ENCODE results near the gene TAS1R1. TPM values are rescaled to one million over a fixed set of nuclear protein-coding genes. Genes with fewer than 3 reads are reported as not detected.
"Not testable (repeated sequence)": the region's sequence is repeated elsewhere in the genome, so short reads cannot be mapped to it uniquely, and the experiment has no call there.

The TAS1R1 gene
- total RNA-seq, 1 donor from 2014 or later, result not detected

DNA sequence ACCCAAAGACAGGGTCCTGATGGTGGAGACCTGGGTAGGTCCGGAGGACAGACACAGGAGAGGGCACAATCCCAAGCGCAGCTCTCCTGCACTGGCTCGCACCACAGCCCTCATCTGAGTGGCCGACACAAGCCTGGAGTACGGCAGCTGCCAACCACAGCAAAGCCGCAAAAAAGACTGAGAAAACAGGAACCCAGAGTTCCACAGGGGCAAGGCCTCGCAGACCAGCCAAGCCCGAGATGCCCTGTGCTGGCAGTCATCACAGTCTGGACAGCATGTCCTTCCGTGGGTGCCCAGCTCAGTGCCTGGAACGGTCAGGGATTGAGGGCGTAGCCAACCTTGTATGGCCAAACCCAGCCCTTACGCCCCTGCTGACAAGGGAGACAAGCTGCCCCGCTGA, 36.1 kb downstream of the TAS1R1 start:
- no peaks in the 10 kb centered on the region for H3K27me3 Mint-ChIP-seq (ENCODE audit: low read depth)
- H3K27ac Mint-ChIP-seq, result no peak overlapping the region
- H3K9me3 Mint-ChIP-seq, result no peaks in the 10 kb centered on the region
- H3K4me1 Mint-ChIP-seq (ENCODE audit: low read depth), result peaks cover 6% of the 10 kb centered on the region
- no peak overlapping the region for H3K4me3 Mint-ChIP-seq (ENCODE audit: low read depth)
- DNase-seq (ENCODE audit: low spot score), result no peak
- intact Hi-C loops (cut with micrococcal nuclease), result no loop called here
- H3K36me3 Mint-ChIP-seq (ENCODE audit: low read depth), result peaks cover 49% of the 10 kb centered on the region

DNA sequence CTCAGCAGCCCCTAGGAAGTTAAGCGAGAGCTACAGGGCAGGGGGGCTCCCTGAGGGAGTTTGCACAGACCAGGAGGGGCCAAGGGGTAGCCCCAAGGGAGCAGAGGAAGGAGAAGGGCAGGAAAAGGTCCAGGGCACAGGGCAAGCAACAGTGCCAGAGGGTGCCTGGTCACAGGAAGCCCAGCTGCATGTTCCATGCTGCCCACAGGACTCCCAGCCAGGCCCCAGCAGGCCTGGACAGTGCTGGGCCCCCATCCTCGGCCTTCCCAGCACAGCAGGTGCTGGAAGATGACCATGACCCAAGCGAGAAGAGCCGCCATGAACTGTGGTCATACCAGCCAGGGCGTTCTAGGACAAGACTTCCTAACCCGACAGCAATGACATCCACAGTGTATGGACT, 36.5 kb downstream of the TAS1R1 start:
- H3K9me3 Mint-ChIP-seq, result no peaks in the 10 kb centered on the region
- no peak overlapping the region for H3K27ac Mint-ChIP-seq
- peaks cover 6% of the 10 kb centered on the region for H3K4me1 Mint-ChIP-seq (ENCODE audit: low read depth)
- H3K27me3 Mint-ChIP-seq (ENCODE audit: low read depth), result no peaks in the 10 kb centered on the region
- no peak for DNase-seq (ENCODE audit: low spot score)
- intact Hi-C loops (cut with micrococcal nuclease), result no loop called here
- H3K4me3 Mint-ChIP-seq (ENCODE audit: low read depth), result no peak overlapping the region
- H3K36me3 Mint-ChIP-seq (ENCODE audit: low read depth), result peaks cover 53% of the 10 kb centered on the region

DNA sequence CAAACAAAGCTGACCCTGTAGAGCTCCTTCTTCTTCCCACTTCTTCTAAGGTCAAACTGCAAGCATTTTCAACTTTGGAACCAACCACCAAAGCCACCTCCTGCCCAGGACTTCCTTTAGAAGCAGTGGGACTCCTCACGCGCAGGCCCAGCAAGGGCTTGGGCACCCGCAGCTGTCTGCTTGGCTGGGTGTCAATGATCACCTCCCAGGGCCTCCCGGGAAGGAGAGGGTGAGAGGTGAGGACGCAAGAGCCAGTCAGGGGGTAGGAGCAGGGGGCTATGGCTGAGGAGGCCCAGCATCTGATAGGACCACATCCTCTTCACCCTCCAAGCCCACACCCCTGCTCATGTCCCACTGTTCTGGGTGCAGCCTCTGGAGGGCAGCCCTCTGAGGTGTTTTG, 37.3 kb downstream of the TAS1R1 start:
- Mint-ChIP-seq H3K9me3 (no peaks in the 10 kb centered on the region), H3K27ac (no peak overlapping the region), H3K4me1 (ENCODE audit: low read depth) (peaks cover 5% of the 10 kb centered on the region), H3K4me3 (ENCODE audit: low read depth) (no peak overlapping the region), H3K36me3 (ENCODE audit: low read depth) (peaks cover 60% of the 10 kb centered on the region), H3K27me3 (ENCODE audit: low read depth) (no peaks in the 10 kb centered on the region)
- intact Hi-C loops (cut with micrococcal nuclease), result no loop called here
- no peak for DNase-seq (ENCODE audit: low spot score)

DNA sequence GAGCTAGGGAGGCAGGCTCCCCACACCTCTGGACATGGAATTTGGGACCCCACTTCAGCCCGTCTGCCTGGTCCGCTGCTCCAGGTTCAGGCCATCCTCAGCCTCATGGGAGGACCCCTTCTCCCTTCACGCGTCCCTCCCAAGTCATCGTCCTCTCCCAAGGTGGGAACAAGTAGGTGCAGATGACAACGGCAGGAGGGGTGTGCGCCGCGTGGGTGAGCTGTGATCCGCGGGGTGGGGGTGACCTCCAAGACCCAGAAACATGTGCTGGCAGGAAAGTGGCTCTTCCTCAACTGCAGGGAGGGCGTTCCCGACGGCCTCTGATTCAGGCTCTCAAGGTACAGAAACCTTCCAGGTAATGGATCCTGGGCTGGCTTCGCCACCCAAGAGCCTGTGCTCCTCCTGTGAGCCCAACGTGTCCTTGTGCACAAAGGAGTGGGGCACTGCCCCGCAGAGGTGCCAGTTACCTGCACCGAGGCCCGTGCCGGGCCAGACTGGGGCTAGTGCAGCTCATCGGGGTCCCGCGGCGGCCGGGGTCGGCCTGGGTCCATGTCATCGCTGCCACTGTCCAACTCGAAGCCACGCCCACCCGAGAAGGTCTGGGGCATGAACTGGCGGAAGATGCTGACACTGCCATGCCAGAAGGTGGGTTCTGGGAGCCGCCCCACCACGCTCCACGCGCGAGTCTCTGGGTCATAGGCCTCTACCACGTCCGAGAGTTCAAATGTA, 37.9 kb downstream of the TAS1R1 start:
- intact Hi-C loops (cut with micrococcal nuclease), result no loop called here
- H3K4me1 Mint-ChIP-seq (ENCODE audit: low read depth), result peaks cover 5% of the 10 kb centered on the region
- no peak overlapping the region for H3K4me3 Mint-ChIP-seq (ENCODE audit: low read depth)
- no peak overlapping the region for H3K27ac Mint-ChIP-seq
- H3K27me3 Mint-ChIP-seq (ENCODE audit: low read depth), result no peaks in the 10 kb centered on the region
- no peaks in the 10 kb centered on the region for H3K9me3 Mint-ChIP-seq
- peaks cover 62% of the 10 kb centered on the region for H3K36me3 Mint-ChIP-seq (ENCODE audit: low read depth)
- DNase-seq (ENCODE audit: low spot score), result no peak

GRCh38 chr1:6593810-6594209, 38.7 kb downstream of the TAS1R1 start:
- H3K4me3 Mint-ChIP-seq (ENCODE audit: low read depth), result no peak overlapping the region
- DNase-seq (ENCODE audit: low spot score), result no peak
- H3K27me3 Mint-ChIP-seq (ENCODE audit: low read depth), result no peaks in the 10 kb centered on the region
- H3K36me3 Mint-ChIP-seq (ENCODE audit: low read depth), result peaks cover 60% of the 10 kb centered on the region
- no peak overlapping the region for H3K27ac Mint-ChIP-seq
- peaks cover 5% of the 10 kb centered on the region for H3K4me1 Mint-ChIP-seq (ENCODE audit: low read depth)
- intact Hi-C loops (cut with micrococcal nuclease), result no loop called here
- H3K9me3 Mint-ChIP-seq, result no peaks in the 10 kb centered on the region

GRCh38 chr1:6594977-6595740, 40.1 kb downstream of the TAS1R1 start:
- no peak overlapping the region for H3K27ac Mint-ChIP-seq
- intact Hi-C loops (cut with micrococcal nuclease), result no loop called here
- no peak overlapping the region for H3K4me3 Mint-ChIP-seq (ENCODE audit: low read depth)
- peaks cover 16% of the 10 kb centered on the region for H3K4me1 Mint-ChIP-seq (ENCODE audit: low read depth)
- H3K27me3 Mint-ChIP-seq (ENCODE audit: low read depth), result no peaks in the 10 kb centered on the region
- DNase-seq (ENCODE audit: low spot score), result no peak
- no peaks in the 10 kb centered on the region for H3K9me3 Mint-ChIP-seq
- H3K36me3 Mint-ChIP-seq (ENCODE audit: low read depth), result peaks cover 67% of the 10 kb centered on the region

DNA sequence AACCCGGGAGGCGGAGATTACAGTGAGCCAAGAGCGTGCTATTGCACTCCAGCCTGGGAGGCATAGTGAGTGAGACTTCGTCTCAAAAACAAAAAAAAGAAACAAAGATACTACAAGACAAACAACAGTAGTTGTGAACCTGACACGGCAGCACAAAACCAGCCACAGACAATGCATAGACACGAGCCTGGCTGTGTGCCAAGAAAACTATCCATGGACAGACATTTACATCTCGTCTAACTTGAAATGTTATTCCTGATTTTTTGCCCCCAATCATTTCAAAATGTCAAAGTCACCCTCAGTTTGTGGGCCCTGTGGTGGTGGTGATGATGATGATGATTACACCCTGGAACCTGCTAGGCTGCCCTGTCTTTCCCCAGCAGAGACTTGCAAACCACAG, 41.2 kb downstream of the TAS1R1 start:
- Mint-ChIP-seq H3K4me1 (ENCODE audit: low read depth) (peaks cover 19% of the 10 kb centered on the region), H3K36me3 (ENCODE audit: low read depth) (peaks cover 72% of the 10 kb centered on the region), H3K27me3 (ENCODE audit: low read depth) (no peaks in the 10 kb centered on the region), H3K27ac (no peak overlapping the region), H3K4me3 (ENCODE audit: low read depth) (no peak overlapping the region), H3K9me3 (no peaks in the 10 kb centered on the region)
- no peak for DNase-seq (ENCODE audit: low spot score)
- intact Hi-C loops (cut with micrococcal nuclease), result no loop called here

GRCh38 chr1:6596886-6597776, 42.0 kb downstream of the TAS1R1 start:
- Mint-ChIP-seq H3K4me1 (ENCODE audit: low read depth) (peaks cover 17% of the 10 kb centered on the region), H3K9me3 (no peaks in the 10 kb centered on the region), H3K27me3 (ENCODE audit: low read depth) (no peaks in the 10 kb centered on the region), H3K4me3 (ENCODE audit: low read depth) (no peak overlapping the region), H3K27ac (no peak overlapping the region), H3K36me3 (ENCODE audit: low read depth) (peaks cover 72% of the 10 kb centered on the region)
- DNase-seq (ENCODE audit: low spot score), result no peak
- intact Hi-C loops (cut with micrococcal nuclease), result no loop called here

DNA sequence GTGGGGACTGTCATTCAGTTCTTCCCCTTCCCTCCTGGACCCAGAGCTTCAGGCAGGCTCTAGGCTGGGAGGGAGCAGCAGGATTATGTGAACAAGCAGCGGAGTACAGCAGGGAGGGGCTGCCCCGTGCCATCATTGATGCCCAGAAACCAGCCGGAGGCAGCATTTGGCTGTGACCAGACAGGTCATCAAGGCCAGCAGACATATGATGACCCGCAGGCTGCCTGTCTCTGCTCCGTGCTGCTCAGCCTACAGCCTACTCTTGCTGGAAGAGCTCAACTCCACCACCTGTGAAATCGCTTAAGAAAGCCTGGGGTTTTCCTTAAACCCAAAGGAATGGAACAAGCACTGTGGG, 42.6 kb downstream of the TAS1R1 start:
- H3K4me1 Mint-ChIP-seq (ENCODE audit: low read depth), result peaks cover 17% of the 10 kb centered on the region
- intact Hi-C loops (cut with micrococcal nuclease), result no loop called here
- no peaks in the 10 kb centered on the region for H3K9me3 Mint-ChIP-seq
- H3K4me3 Mint-ChIP-seq (ENCODE audit: low read depth), result no peak overlapping the region
- DNase-seq (ENCODE audit: low spot score), result no peak
- H3K27ac Mint-ChIP-seq, result no peak overlapping the region
- no peaks in the 10 kb centered on the region for H3K27me3 Mint-ChIP-seq (ENCODE audit: low read depth)
- peaks cover 72% of the 10 kb centered on the region for H3K36me3 Mint-ChIP-seq (ENCODE audit: low read depth)

- DNase-seq (ENCODE audit: low spot score), result peak; percentile 30
- Mint-ChIP-seq H3K4me1 (ENCODE audit: low read depth) (peaks cover 20% of the 10 kb centered on the region), H3K36me3 (ENCODE audit: low read depth) (peaks cover 59% of the 10 kb centered on the region), H3K4me3 (ENCODE audit: low read depth) (peak overlapping the region; percentile 78), H3K9me3 (no peaks in the 10 kb centered on the region), H3K27me3 (ENCODE audit: low read depth) (no peaks in the 10 kb centered on the region), H3K27ac (peak overlapping the region; percentile 59)
- intact Hi-C loops (cut with micrococcal nuclease), result no loop called here
Observed at GRCh38 chr1:6599141-6599975, 44.3 kb downstream of the TAS1R1 start.

DNA sequence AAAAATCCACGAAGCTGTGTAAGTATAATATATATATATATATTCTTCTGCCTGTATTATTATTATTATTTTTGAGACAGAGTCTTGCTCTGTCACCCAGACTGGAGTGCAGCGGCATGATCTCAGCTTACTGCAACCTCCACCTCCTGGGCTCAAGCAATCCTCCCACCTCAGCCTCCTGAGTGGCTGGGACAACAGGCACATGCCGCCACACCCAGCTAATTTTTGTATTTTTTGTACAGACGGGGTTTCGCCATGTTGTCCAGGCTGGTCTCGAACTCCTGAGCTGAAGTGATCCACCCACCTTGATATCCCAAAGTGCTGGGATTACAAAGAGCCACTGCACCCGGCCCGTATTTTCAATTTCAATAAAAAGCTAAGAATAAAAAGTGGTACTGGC, 44.9 kb downstream of the TAS1R1 start:
- Mint-ChIP-seq H3K4me3 (ENCODE audit: low read depth) (peak overlapping the region; percentile 96), H3K27ac (peak overlapping the region; percentile 97), H3K4me1 (ENCODE audit: low read depth) (peaks cover 21% of the 10 kb centered on the region), H3K36me3 (ENCODE audit: low read depth) (peaks cover 54% of the 10 kb centered on the region)
- H3K27me3 Mint-ChIP-seq (ENCODE audit: low read depth); H3K9me3 Mint-ChIP-seq; intact Hi-C loops (cut with micrococcal nuclease); DNase-seq (ENCODE audit: low spot score): not testable (repeated sequence)

DNA sequence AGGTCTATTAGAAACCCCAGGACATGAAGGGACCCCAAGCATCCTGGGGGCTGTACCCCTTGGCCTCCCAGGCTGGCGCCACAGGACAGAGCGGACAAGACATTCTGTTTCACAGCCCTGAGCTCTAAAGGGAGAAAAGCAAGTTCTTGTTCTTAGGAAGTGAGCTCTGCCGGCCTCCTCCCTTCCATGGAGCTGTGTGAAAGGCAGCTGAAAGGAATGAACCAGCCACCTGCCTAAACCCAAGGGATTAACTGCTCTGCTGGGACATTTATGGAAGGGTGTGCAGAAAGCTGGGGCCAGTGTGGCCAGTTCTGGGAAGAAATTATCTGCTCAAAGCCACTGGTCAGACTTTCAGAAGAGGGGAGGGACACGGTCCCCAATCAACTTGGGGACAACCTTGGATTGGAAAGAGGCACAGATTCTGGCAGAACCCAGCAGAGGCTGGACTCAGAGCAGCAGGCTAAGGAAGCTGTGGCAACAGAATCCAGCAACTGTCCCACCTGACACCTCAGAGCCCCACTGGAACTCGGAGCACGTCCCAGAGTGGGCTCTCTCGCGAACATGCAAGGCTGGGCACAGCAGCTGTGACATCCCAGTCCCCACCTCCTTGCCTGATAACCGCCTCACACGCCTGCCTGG, 45.4 kb downstream of the TAS1R1 start:
- Mint-ChIP-seq H3K4me3 (ENCODE audit: low read depth) (peak overlapping the region; percentile 96), H3K4me1 (ENCODE audit: low read depth) (peaks cover 21% of the 10 kb centered on the region), H3K36me3 (ENCODE audit: low read depth) (peaks cover 50% of the 10 kb centered on the region), H3K27ac (peak overlapping the region; percentile 97), H3K27me3 (ENCODE audit: low read depth) (no peaks in the 10 kb centered on the region), H3K9me3 (no peaks in the 10 kb centered on the region)
- intact Hi-C loops (cut with micrococcal nuclease), result loop anchor here (1.0 kb wide), 1 partner anchor 25 kb away; no protein-coding TSS in a partner anchor
- no peak for DNase-seq (ENCODE audit: low spot score)
